Measurements from ENCODE around the gene PTPRK. TPM values are rescaled to one million over a fixed set of nuclear protein-coding genes. Genes with fewer than 3 reads are reported as not detected.
"Not testable (repeated sequence)": the region's sequence is repeated elsewhere in the genome, so short reads cannot be mapped to it uniquely, and the experiment has no call there.

PTPRK gene
- total RNA-seq, 4 donors from 2014 or later: 26.7 to 47.5 (median 41.4) TPM

GRCh38 chr6:128437685-128438084 is 82.7 kb downstream of the PTPRK start:
- no peak for DNase-seq (ENCODE audit: low spot score in 2 of 2)
- TF ChIP-seq POLR2A (IDR thresholded peaks at IDR 0.05) (no peak), CTCF (IDR thresholded peaks at IDR 0.05) (no peak)
- H3K4me3 ChIP-seq (ENCODE audit: low read depth, poor library complexity, severe bottlenecking): no peak overlapping the region
- intact Hi-C loops (cut with DNase I; ENCODE audit: low total_unique reads): no loop called here
- WGBS, 2 donors: 94 to 95% methylated on average over 10 of the region's 10 CpGs

GRCh38 chr6:128434752-128435151 is 85.6 kb downstream of the PTPRK start:
- DNase-seq (ENCODE audit: low spot score in 2 of 2); H3K4me3 ChIP-seq (ENCODE audit: low read depth, poor library complexity, severe bottlenecking); intact Hi-C loops (cut with DNase I; ENCODE audit: low total_unique reads): not testable (repeated sequence)
- WGBS, 2 donors: 59 to 88% methylated on average over 1 of the region's 1 CpG

GRCh38 chr6:128432394-128432793 is 88.0 kb downstream of the PTPRK start:
- H3K4me3 ChIP-seq (ENCODE audit: low read depth, poor library complexity, severe bottlenecking): no peak overlapping the region
- DNase-seq (ENCODE audit: low spot score in 2 of 2): no peak
- intact Hi-C loops (cut with DNase I; ENCODE audit: low total_unique reads): no loop called here
- no peak for TF ChIP-seq POLR2A (IDR thresholded peaks at IDR 0.05)
- no peak for TF ChIP-seq CTCF (IDR thresholded peaks at IDR 0.05)

GRCh38 chr6:128427139-128427538 is 93.3 kb downstream of the PTPRK start:
- intact Hi-C loops (cut with DNase I; ENCODE audit: low total_unique reads): no loop called here
- DNase-seq (ENCODE audit: low spot score in 2 of 2): no peak
- H3K4me3 ChIP-seq (ENCODE audit: low read depth, poor library complexity, severe bottlenecking): no peak overlapping the region
- 88 to 93% methylated on average over 1 of the region's 1 CpG for WGBS, 2 donors
- no peak for TF ChIP-seq CTCF (IDR thresholded peaks at IDR 0.05)
- TF ChIP-seq POLR2A (IDR thresholded peaks at IDR 0.05): no peak

- TF ChIP-seq CTCF (IDR thresholded peaks at IDR 0.05): no peak
- no peak for TF ChIP-seq POLR2A (IDR thresholded peaks at IDR 0.05)
- intact Hi-C loops (cut with DNase I; ENCODE audit: low total_unique reads): no loop called here
- H3K4me3 ChIP-seq (ENCODE audit: low read depth, poor library complexity, severe bottlenecking): no peak overlapping the region
- no peak for DNase-seq (ENCODE audit: low spot score in 2 of 2)
- 77 to 89% methylated on average over 2 of the region's 2 CpGs for WGBS, 2 donors
Observed at GRCh38 chr6:128425856-128426255, 94.5 kb downstream of the PTPRK start.

GRCh38 chr6:128422871-128423270 is 97.5 kb downstream of the PTPRK start:
- no peak for DNase-seq (ENCODE audit: low spot score in 2 of 2)
- no peak for TF ChIP-seq POLR2A (IDR thresholded peaks at IDR 0.05)
- TF ChIP-seq CTCF (IDR thresholded peaks at IDR 0.05): no peak
- intact Hi-C loops (cut with DNase I; ENCODE audit: low total_unique reads): no loop called here
- no peak overlapping the region for H3K4me3 ChIP-seq (ENCODE audit: low read depth, poor library complexity, severe bottlenecking)
- WGBS, 2 donors: 76 to 83% methylated on average over 1 of the region's 1 CpG

All from lower leg skin (tissue), 4 donors.